IMR-90 (cell line): Measurements from ENCODE around the gene MYH11. TPM values are rescaled to one million over a fixed set of nuclear protein-coding genes. Genes with fewer than 3 reads are reported as not detected.

Source experiments
- ATAC-seq: fragments of 200-7000 bp; cut with Tn5 transposase; 2 replicates; pipeline ENCODE4 v1.9.1; 2020; ENCODE audit warnings: low read depth, mild to moderate bottlenecking, moderate library complexity
- BruUV-seq: library from RNA; stranded (reverse); fragments of 400-500 nt; replicated peaks from 2 replicates; lab custom pipeline; 2021; lab: Mats Ljungman, UMichigan
- CTCF ChIA-PET: fragments of 300-600 bp; formaldehyde crosslinking; extraction: SDS; loops from one replicate; lab custom pipeline; 2021; ENCODE audit warnings: antibody characterized with exemption; lab: Yijun Ruan, JAX
- POLR2A ChIA-PET: fragments of 300-600 bp; sonication (Branson Sonifier 250); formaldehyde crosslinking; loops from one replicate; lab custom pipeline; 2022; ENCODE audit warnings: antibody characterized with exemption; ENCODE audit not compliant: unreplicated experiment; lab: Charles Lee
- DNase-seq: peaks from one replicate; pipeline ENCODE4 v3.0.0; 2013
- H2AFZ ChIP-seq: replicated peaks from 2 replicates; pipeline ENCODE3; 2013; ENCODE audit warnings: low read length, mild to moderate bottlenecking; ENCODE audit not compliant: poor library complexity
- H2AK5ac ChIP-seq: 2 replicates; pipeline ENCODE4 v1.6.1; 2013; ENCODE audit warnings: low read depth, low read length, inconsistent platforms
- H2AK9ac ChIP-seq: replicated peaks from 2 replicates; pipeline ENCODE3; 2013; ENCODE audit warnings: mild to moderate bottlenecking, low read depth, low read length, moderate library complexity; ENCODE audit not compliant: poor library complexity
- H2BK120ac ChIP-seq: 2 replicates; pipeline ENCODE4 v1.6.1; 2013; ENCODE audit warnings: low read depth, low read length, inconsistent platforms
- H2BK15ac ChIP-seq: 3 replicates; pipeline ENCODE4 v1.6.1; 2013; ENCODE audit warnings: low read depth, low read length, inconsistent platforms
- H2BK20ac ChIP-seq: 2 replicates; pipeline ENCODE4 v1.6.1; 2013; ENCODE audit warnings: low read depth, mild to moderate bottlenecking, inconsistent platforms, low read length, moderate library complexity
- H2BK5ac ChIP-seq: 2 replicates; pipeline ENCODE4 v1.6.1; 2013; ENCODE audit warnings: mild to moderate bottlenecking, low read depth, low read length, inconsistent platforms; ENCODE audit not compliant: poor library complexity, severe bottlenecking
- H3K14ac ChIP-seq: replicated peaks from 2 replicates; pipeline ENCODE4 v1.6.1; 2013; ENCODE audit warnings: low read depth, low read length, inconsistent platforms
- H3K18ac ChIP-seq: 2 replicates; pipeline ENCODE4 v1.6.1; 2013; ENCODE audit warnings: low read depth, low read length, control low read depth
- H3K23ac ChIP-seq: 2 replicates; pipeline ENCODE4 v1.6.1; 2013; ENCODE audit warnings: low read depth, low read length, inconsistent platforms
- H3K27ac ChIP-seq: 2 replicates; pipeline ENCODE4 v1.5.1; 2013; ENCODE audit warnings: mild to moderate bottlenecking, control low read depth, low read length; ENCODE audit not compliant: insufficient read depth
- H3K27me3 ChIP-seq: 2 replicates; pipeline ENCODE4 v1.6.1; 2013; ENCODE audit warnings: low read length; ENCODE audit not compliant: control insufficient read depth, insufficient read depth
- H3K36me3 ChIP-seq: 2 replicates; pipeline ENCODE4 v1.6.1; 2013; ENCODE audit warnings: low read length, mixed read lengths; ENCODE audit not compliant: control insufficient read depth, insufficient read depth
- H3K4ac ChIP-seq: 2 replicates; pipeline ENCODE4 v1.6.1; 2013; ENCODE audit warnings: low read depth, low read length, inconsistent platforms
- H3K4me1 ChIP-seq: 2 replicates; pipeline ENCODE4 v1.6.1; 2013; ENCODE audit warnings: low read length, mixed read lengths; ENCODE audit not compliant: control insufficient read depth, insufficient read depth
- H3K4me2 ChIP-seq: 2 replicates; pipeline ENCODE4 v1.6.1; 2013; ENCODE audit warnings: low read depth, mild to moderate bottlenecking, control low read depth, low read length, moderate library complexity
- H3K4me3 ChIP-seq: 2 replicates; pipeline ENCODE4 v1.5.1; 2013; ENCODE audit warnings: low read depth, mild to moderate bottlenecking, control low read depth, low read length, moderate library complexity; ENCODE audit not compliant: insufficient read depth
- H3K56ac ChIP-seq: 2 replicates; pipeline ENCODE4 v1.6.1; 2013; ENCODE audit warnings: low read length, inconsistent platforms; ENCODE audit not compliant: insufficient read depth; ENCODE audit errors: extremely low read depth
- H3K79me1 ChIP-seq, 2 experiments: 2 replicates each; pipeline ENCODE4 v1.6.1; 2013; ENCODE audit warnings: low read length in 2 of 2, inconsistent platforms in 1 of 2, low read depth in 1 of 2
- H3K9ac ChIP-seq: 2 replicates; pipeline ENCODE4 v1.6.1; 2013; ENCODE audit warnings: low read depth, low read length, control low read depth
- H3K9me1 ChIP-seq: 2 replicates; pipeline ENCODE4 v1.6.1; 2013; ENCODE audit warnings: low read length, inconsistent platforms; ENCODE audit not compliant: insufficient read depth
- H3K9me3 ChIP-seq: 2 replicates; pipeline ENCODE4 v1.6.1; 2013; ENCODE audit warnings: low read length; ENCODE audit not compliant: control insufficient read depth, insufficient read depth
- H4K20me1 ChIP-seq: 2 replicates; pipeline ENCODE4 v1.6.1; 2013; ENCODE audit warnings: low read length, inconsistent platforms; ENCODE audit not compliant: insufficient read depth
- H4K5ac ChIP-seq: 2 replicates; pipeline ENCODE4 v1.6.1; 2013; ENCODE audit warnings: mild to moderate bottlenecking, low read depth, low read length, control low read depth
- H4K8ac ChIP-seq, 2 experiments: 2 replicates each; pipeline ENCODE4 v1.6.1; 2013; ENCODE audit warnings: low read depth in 2 of 2, low read length in 2 of 2, control low read depth in 1 of 2, inconsistent platforms in 1 of 2
- H4K91ac ChIP-seq: 2 replicates; pipeline ENCODE4 v1.6.1; 2013; ENCODE audit warnings: low read depth, low read length, inconsistent platforms; ENCODE audit not compliant: insufficient read depth
- ELK1 ChIP-seq: fragments of 150-350 bp; IDR thresholded peaks from 2 replicates; pipeline ENCODE4 v1.6.1; 2016; ENCODE audit warnings: low read depth, mild to moderate bottlenecking, low read length, moderate library complexity, borderline replicate concordance
- FOS ChIP-seq: fragments of 150-350 bp; IDR thresholded peaks from 2 replicates; pipeline ENCODE4 v1.6.1; 2016; ENCODE audit warnings: low read depth, low read length
- MXI1 ChIP-seq: IDR thresholded peaks from 2 replicates; pipeline ENCODE4 v1.6.1; 2012; ENCODE audit warnings: low read depth, mild to moderate bottlenecking, low read length, moderate library complexity, borderline replicate concordance
- NFE2L2 ChIP-seq: fragments of 150-350 bp; IDR thresholded peaks from 2 replicates; pipeline ENCODE4 v1.6.1; 2016; ENCODE audit warnings: low read depth, mild to moderate bottlenecking, low read length
- RFX5 ChIP-seq: IDR thresholded peaks from 2 replicates; pipeline ENCODE4 v1.8.0; 2012; ENCODE audit warnings: low read depth, mild to moderate bottlenecking, low read length, moderate library complexity
- SMC3 ChIP-seq: fragments of 150-350 bp; IDR thresholded peaks from 2 replicates; pipeline ENCODE4 v1.6.1; 2016; ENCODE audit warnings: low read depth, mild to moderate bottlenecking, antibody characterized with exemption, low read length, moderate library complexity
- WGBS, 2 experiments: methylation state at CpG; one replicate each; pipeline versions ENCODE4 v1.1.5 to v1.1.7; 2013; ENCODE audit warnings: missing lambda C conversion rate in 2 of 2; ENCODE audit not compliant: insufficient read length in 1 of 2; ENCODE audit errors: extremely low coverage in 2 of 2; 5-methylcytosine and 5-hydroxymethylcytosine counted together
- dilution Hi-C: fragments of 300-500 bp; cut with HindIII; formaldehyde crosslinking; loops from one replicate; pipeline ENCODE4 v1.14.3; 2018; ENCODE audit warnings: low sequenced_read_pairs; ENCODE audit not compliant: unreplicated experiment
- in situ Hi-C: fragments of 300-500 bp; cut with MboI; formaldehyde crosslinking; loops from 3 replicates; pipeline ENCODE4 v1.14.3; 2019; ENCODE audit warnings: low sequenced_read_pairs, inconsistent platforms, mixed read lengths
- intact Hi-C: fragments of 100-400 bp; cut with micrococcal nuclease; formaldehyde crosslinking; loops from 2 replicates; pipeline ENCODE4 v1.10.0; 2022
- polyA plus RNA-seq, 3 experiments: library from polyadenylated mRNA; depleted of rRNA; stranded (reverse); fragments of >200 nt; gene quantifications; 2 replicates each; pipeline ENCODE4 v1.2.3, GENCODE V29; 2012; ENCODE audit warnings: low replicate concordance in 1 of 3
- total RNA-seq: library from RNA; depleted of rRNA; stranded (reverse); fragments of >200 nt; gene quantifications from 2 replicates; pipeline ENCODE4 v1.2.3, GENCODE V29; 2012

The MYH11 gene
- total and polyA plus RNA-seq, 2 of the 4 experiments (the other 2 are of a cell fraction), result under 0.01 to 0.12 TPM

- intact Hi-C loops (no loop called here), in situ Hi-C loops (no loop called here), dilution Hi-C loops (no loop called here)
- Histone ChIP-seq H4K8ac (no peak overlapping the region), H2BK15ac (no peak overlapping the region), H2BK120ac (no peak overlapping the region), H3K4me3 (no peak overlapping the region), H3K14ac (no peak overlapping the region), H3K18ac (no peak overlapping the region), H3K79me1 (no peaks in the 10 kb centered on the region), H4K5ac (no peak overlapping the region), H3K4me1 (peaks cover 3% of the 10 kb centered on the region), H3K9me1 (no peaks in the 10 kb centered on the region), H3K4ac (no peak overlapping the region), H3K23ac (no peak overlapping the region), H3K9me3 (no peaks in the 10 kb centered on the region), H2AK5ac (no peak overlapping the region), H2AK9ac (no peak overlapping the region), H2BK5ac (no peak overlapping the region), H2BK20ac (no peak overlapping the region), H3K36me3 (no peaks in the 10 kb centered on the region), H2AFZ (no peak overlapping the region), H4K91ac (no peak overlapping the region), H4K20me1 (no peaks in the 10 kb centered on the region), H3K9ac (no peak overlapping the region), H3K27ac (no peak overlapping the region), H3K27me3 (peaks cover 10% of the 10 kb centered on the region; the same call in 1 of the 2 replicates), H3K56ac (no peak overlapping the region), H3K4me2 (no peak overlapping the region)
- ATAC-seq (no peak), DNase-seq (no peak)
- 100% methylated on average over 3 of the region's 11 CpGs; no CpG with 5 or more reads in 1 of the 2 experiments for WGBS, 2 experiments
- TF ChIP-seq FOS (no peak), RFX5 (no peak), NFE2L2 (no peak), SMC3 (no peak), MXI1 (no peak), ELK1 (no peak)
- no TSS peak for BruUV-seq
- POLR2A ChIA-PET, result no interaction called here
- CTCF ChIA-PET, result no interaction called here
Measured at GRCh38 chr16:15827709-15828343, 29.0 kb downstream of the MYH11 start.
